Osteoblast (primary cell): ENCODE measurements around the gene STX3. TPM values are rescaled to one million over a fixed set of nuclear protein-coding genes. Genes with fewer than 3 reads are reported as not detected.

Experiments
- DNase-seq: peaks from one replicate; pipeline ENCODE4 v3.0.0; 2011; ENCODE audit warnings: low spot score, mixed read lengths; ENCODE audit not compliant: insufficient read length; ENCODE audit errors: missing footprints
- H2AFZ ChIP-seq: 2 replicates; pipeline ENCODE4 v1.6.0; 2011; ENCODE audit warnings: mild to moderate bottlenecking, low read length
- H3K27ac ChIP-seq: 2 replicates; pipeline ENCODE4 v1.5.1; 2011; ENCODE audit warnings: mild to moderate bottlenecking, low read depth, low read length, moderate library complexity
- H3K27me3 ChIP-seq: 2 replicates; pipeline ENCODE4 v1.6.0; 2012; ENCODE audit warnings: mild to moderate bottlenecking, control low read depth, inconsistent platforms, low read length, moderate library complexity; ENCODE audit not compliant: insufficient read depth
- H3K36me3 ChIP-seq: 2 replicates; pipeline ENCODE4 v1.5.1; 2011; ENCODE audit warnings: mild to moderate bottlenecking, low read length, control low read depth, moderate library complexity; ENCODE audit not compliant: insufficient read depth
- H3K4me1 ChIP-seq: 2 replicates; pipeline ENCODE4 v1.5.1; 2011; ENCODE audit warnings: mild to moderate bottlenecking, low read length, control low read depth, moderate library complexity; ENCODE audit not compliant: insufficient read depth
- H3K4me2 ChIP-seq: 2 replicates; pipeline ENCODE4 v1.6.0; 2011; ENCODE audit warnings: mild to moderate bottlenecking, low read length; ENCODE audit not compliant: insufficient read depth
- H3K4me3 ChIP-seq: fragments of 200-600 bp; sonication (generic); 3 replicates; pipeline ENCODE4 v1.5.1; 2012; ENCODE audit warnings: mild to moderate bottlenecking, low read length, inconsistent platforms; ENCODE audit not compliant: insufficient read depth
- H3K79me2 ChIP-seq: 2 replicates; pipeline ENCODE4 v1.6.0; 2012; ENCODE audit warnings: mild to moderate bottlenecking, low read length, control low read depth, inconsistent platforms; ENCODE audit not compliant: insufficient read depth
- H3K9me3 ChIP-seq: 2 replicates; pipeline ENCODE4 v1.5.1; 2011; ENCODE audit warnings: low read depth, low read length, control low read depth
- H4K20me1 ChIP-seq: 2 replicates; pipeline ENCODE4 v1.6.0; 2012; ENCODE audit warnings: mild to moderate bottlenecking, low read length, control low read depth; ENCODE audit not compliant: insufficient read depth
- total RNA-seq: library from RNA; depleted of rRNA; stranded (reverse); fragments of >200 nt; gene quantifications from 2 replicates; pipeline ENCODE4 v1.2.3, GENCODE V29; 2012
- TF ChIP-seq, protein P1 (sequence below): IDR thresholded peaks from 2 replicates; pipeline ENCODE4 v1.5.1; 2011; ENCODE audit warnings: mild to moderate bottlenecking, low read depth, low read length, moderate library complexity; ENCODE audit errors: extremely low read depth

STX3 gene
- total RNA-seq, 1 donor: 51.4 TPM

DNA sequence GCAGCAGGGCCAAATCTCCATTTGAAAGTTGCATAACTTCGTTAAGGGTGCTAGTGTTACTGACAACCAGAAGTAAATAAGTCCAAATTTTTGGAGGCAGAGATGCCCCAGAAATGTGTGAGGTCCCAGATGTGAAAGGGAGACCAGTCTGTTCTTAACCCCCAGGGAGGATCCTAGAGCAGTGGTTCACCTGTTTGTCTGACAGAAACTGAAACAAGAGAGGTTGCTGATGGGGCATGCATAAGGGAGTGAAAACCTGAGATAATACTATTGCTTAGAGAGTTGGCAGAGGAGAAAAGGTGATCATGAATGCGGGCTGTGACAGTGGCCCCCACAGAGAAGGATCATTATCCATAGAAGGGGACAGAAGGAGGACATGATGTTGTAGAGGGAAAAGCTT is 86.3 kb downstream of the STX3 start:
- Histone ChIP-seq H3K27me3 (no peaks in the 10 kb centered on the region), H3K9me3 (no peaks in the 10 kb centered on the region), H3K4me1 (no peaks in the 10 kb centered on the region), H3K36me3 (no peaks in the 10 kb centered on the region), H3K79me2 (no peaks in the 10 kb centered on the region), H3K27ac (no peak overlapping the region), H3K4me3 (no peak overlapping the region), H2AFZ (no peak overlapping the region), H3K4me2 (no peak overlapping the region), H4K20me1 (no peaks in the 10 kb centered on the region)
- DNase-seq: no peak
- TF ChIP-seq, protein P1, sequence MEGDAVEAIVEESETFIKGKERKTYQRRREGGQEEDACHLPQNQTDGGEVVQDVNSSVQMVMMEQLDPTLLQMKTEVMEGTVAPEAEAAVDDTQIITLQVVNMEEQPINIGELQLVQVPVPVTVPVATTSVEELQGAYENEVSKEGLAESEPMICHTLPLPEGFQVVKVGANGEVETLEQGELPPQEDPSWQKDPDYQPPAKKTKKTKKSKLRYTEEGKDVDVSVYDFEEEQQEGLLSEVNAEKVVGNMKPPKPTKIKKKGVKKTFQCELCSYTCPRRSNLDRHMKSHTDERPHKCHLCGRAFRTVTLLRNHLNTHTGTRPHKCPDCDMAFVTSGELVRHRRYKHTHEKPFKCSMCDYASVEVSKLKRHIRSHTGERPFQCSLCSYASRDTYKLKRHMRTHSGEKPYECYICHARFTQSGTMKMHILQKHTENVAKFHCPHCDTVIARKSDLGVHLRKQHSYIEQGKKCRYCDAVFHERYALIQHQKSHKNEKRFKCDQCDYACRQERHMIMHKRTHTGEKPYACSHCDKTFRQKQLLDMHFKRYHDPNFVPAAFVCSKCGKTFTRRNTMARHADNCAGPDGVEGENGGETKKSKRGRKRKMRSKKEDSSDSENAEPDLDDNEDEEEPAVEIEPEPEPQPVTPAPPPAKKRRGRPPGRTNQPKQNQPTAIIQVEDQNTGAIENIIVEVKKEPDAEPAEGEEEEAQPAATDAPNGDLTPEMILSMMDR: no peak

- Histone ChIP-seq H3K4me3 (no peak overlapping the region), H3K27ac (no peak overlapping the region), H3K36me3 (no peaks in the 10 kb centered on the region), H3K27me3 (no peaks in the 10 kb centered on the region), H3K4me2 (no peak overlapping the region), H2AFZ (no peak overlapping the region), H3K4me1 (no peaks in the 10 kb centered on the region), H3K79me2 (no peaks in the 10 kb centered on the region), H3K9me3 (no peaks in the 10 kb centered on the region), H4K20me1 (no peaks in the 10 kb centered on the region)
- TF ChIP-seq, protein P1: no peak
- DNase-seq: no peak
Measured at GRCh38 chr11:59842316-59842715, 87.1 kb downstream of the STX3 start.

DNA sequence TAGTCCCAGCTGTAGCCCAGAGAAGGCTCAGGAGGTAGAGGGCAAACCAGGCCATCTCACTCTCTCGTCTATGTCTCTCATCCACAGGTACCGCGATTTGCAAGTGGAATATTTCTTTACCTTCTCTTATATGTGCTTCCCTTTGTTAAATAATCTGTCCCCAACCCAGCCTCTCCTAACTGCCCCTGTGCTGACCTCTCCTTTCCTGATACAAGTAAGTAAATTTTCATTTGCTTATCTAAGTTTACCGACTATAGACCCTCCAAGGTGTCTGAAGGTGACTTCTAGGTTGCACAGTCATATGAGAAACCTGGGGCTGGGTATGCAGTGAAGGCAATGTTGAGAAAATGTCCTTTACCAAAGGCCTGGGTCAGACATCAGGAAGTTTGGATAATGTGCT is 90.2 kb downstream of the STX3 start, which contains the start of gene CBLIF:
TSS of gene CBLIF (minus strand) at position 101 of the 400 bp plus-strand sequence. CDS start at position 55, 46 bp downstream.
- no peaks in the 10 kb centered on the region for H3K27me3 ChIP-seq
- no peaks in the 10 kb centered on the region for H3K79me2 ChIP-seq
- no peaks in the 10 kb centered on the region for H3K4me1 ChIP-seq
- TF ChIP-seq, protein P1: no peak
- H3K27ac ChIP-seq: no peak within 1 kb of the TSS
- H4K20me1 ChIP-seq: no peaks in the 10 kb centered on the region
- no peak within 1 kb of the TSS for H2AFZ ChIP-seq
- no peaks in the 10 kb centered on the region for H3K36me3 ChIP-seq
- no peak within 1 kb of the TSS for H3K4me2 ChIP-seq
- no peak within 1 kb of the TSS for H3K4me3 ChIP-seq
- no peak for DNase-seq
- H3K9me3 ChIP-seq: no peaks in the 10 kb centered on the region

DNA sequence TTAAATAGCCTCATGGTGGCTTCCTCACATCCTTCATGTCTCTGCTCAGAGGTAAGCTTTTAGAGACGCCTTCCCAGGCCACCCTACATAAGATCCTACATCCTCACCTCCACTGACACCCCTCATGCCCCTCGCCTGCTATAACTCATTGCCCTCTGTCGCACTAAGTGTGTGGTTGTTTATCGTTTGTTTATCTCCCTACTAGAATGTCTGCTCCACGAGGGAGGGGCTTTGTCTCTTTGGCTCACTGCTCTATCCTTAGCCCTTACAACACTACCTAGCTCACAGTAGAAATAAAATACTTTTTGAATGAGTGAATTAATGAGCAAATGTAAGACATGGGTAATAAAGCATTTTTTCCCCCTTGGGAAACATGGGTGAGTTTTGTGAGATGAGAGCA is 91.4 kb downstream of the STX3 start:
- no peak overlapping the region for H2AFZ ChIP-seq

More for the DNA sequence above, 91.4 kb downstream of the STX3 start:
- DNase-seq: no peak
- Histone ChIP-seq H4K20me1 (no peaks in the 10 kb centered on the region), H3K27me3 (no peaks in the 10 kb centered on the region), H3K4me3 (no peak overlapping the region), H3K36me3 (no peaks in the 10 kb centered on the region), H3K79me2 (no peaks in the 10 kb centered on the region), H3K4me1 (no peaks in the 10 kb centered on the region), H3K9me3 (no peaks in the 10 kb centered on the region), H3K4me2 (no peak overlapping the region), H3K27ac (no peak overlapping the region)
- TF ChIP-seq, protein P1: no peak
